Gastrocnemius medialis (tissue), 4 donors: ENCODE measurements around the gene CBLIF.

Experiments
- POLR2A ChIP-seq, 2 donors: fragments of 450-650 bp; IDR thresholded peaks; one replicate each; pipeline ENCODE4 v1.6.1; 2017; ENCODE audit warnings: antibody characterized with exemption in 2 of 2, mild to moderate bottlenecking in 2 of 2, moderate library complexity in 2 of 2
- TF ChIP-seq, protein P1 (sequence below), 5 experiments: fragments of 450-650 bp in 3 of 5; fragments of 200-600 bp in 2 of 5; sonication (generic) in 2 of 5; IDR thresholded peaks in 4 of 5; conservative IDR thresholded peaks in 1 of 5; 1 replicate in 4 of 5; 2 replicates in 1 of 5; pipeline ENCODE4 v1.5.1; 2016 to 2019; ENCODE audit warnings: antibody characterized with exemption in 5 of 5, mild to moderate bottlenecking in 3 of 5, moderate library complexity in 3 of 5

DNA sequence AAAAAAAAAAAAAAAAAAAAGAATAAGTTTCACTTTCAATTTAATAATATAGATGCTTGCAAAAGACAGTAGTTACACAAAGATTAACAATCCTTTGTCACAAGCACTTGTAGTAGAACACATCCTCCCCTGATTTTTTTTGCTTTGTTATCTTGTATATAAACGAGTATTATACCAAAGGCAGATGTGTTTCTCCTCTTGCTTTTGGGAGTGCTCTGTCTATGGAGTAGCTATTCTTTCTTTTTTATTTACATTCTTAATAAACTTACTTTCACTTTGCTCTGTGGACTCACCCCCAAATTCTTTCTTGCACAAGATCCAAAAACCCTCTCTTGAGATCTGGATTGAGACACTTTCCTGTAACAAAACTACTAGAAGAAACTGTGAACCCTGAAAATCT lies 31.3 kb downstream of the CBLIF start:
- TF ChIP-seq, protein P1, sequence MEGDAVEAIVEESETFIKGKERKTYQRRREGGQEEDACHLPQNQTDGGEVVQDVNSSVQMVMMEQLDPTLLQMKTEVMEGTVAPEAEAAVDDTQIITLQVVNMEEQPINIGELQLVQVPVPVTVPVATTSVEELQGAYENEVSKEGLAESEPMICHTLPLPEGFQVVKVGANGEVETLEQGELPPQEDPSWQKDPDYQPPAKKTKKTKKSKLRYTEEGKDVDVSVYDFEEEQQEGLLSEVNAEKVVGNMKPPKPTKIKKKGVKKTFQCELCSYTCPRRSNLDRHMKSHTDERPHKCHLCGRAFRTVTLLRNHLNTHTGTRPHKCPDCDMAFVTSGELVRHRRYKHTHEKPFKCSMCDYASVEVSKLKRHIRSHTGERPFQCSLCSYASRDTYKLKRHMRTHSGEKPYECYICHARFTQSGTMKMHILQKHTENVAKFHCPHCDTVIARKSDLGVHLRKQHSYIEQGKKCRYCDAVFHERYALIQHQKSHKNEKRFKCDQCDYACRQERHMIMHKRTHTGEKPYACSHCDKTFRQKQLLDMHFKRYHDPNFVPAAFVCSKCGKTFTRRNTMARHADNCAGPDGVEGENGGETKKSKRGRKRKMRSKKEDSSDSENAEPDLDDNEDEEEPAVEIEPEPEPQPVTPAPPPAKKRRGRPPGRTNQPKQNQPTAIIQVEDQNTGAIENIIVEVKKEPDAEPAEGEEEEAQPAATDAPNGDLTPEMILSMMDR (IDR thresholded peaks at IDR 0.05 in 4 of 5, conservative IDR thresholded peaks at IDR 0.05 in 1 of 5), result no peak
- no peak for TF ChIP-seq POLR2A (IDR thresholded peaks at IDR 0.05)
